Thyroid gland (tissue), 4 donors: ENCODE measurements around the gene GABRA5. TPM values are rescaled to one million over a fixed set of nuclear protein-coding genes. Genes with fewer than 3 reads are reported as not detected.

Source experiments
- DNase-seq, 2 donors: peaks; one replicate each; pipeline ENCODE4 v3.0.0-alpha.2; 2019
- H3K27ac ChIP-seq, 3 donors: fragments of 200-600 bp; sonication (generic); 1 replicate in 2 of 3; 2 replicates in 1 of 3; pipeline ENCODE4 v1.5.1; 2016 to 2019; ENCODE audit warnings: mild to moderate bottlenecking in 1 of 3, moderate library complexity in 1 of 3
- H3K27me3 ChIP-seq: fragments of 200-600 bp; sonication (generic); one replicate; pipeline ENCODE4 v1.5.1; 2019
- H3K36me3 ChIP-seq, 2 donors: fragments of 200-600 bp; sonication (generic); one replicate each; pipeline ENCODE4 v1.5.1; 2016 to 2019
- H3K4me1 ChIP-seq, 2 donors: fragments of 200-600 bp; sonication (generic); one replicate each; pipeline ENCODE4 v1.5.1; 2017 to 2019
- H3K4me3 ChIP-seq, 3 donors: fragments of 200-600 bp; sonication (generic); replicated peaks in 1 of 3; 1 replicate in 2 of 3; 2 replicates in 1 of 3; pipeline ENCODE4 v1.5.1; 2016; ENCODE audit warnings: mild to moderate bottlenecking in 1 of 3
- H3K9me3 ChIP-seq: fragments of 200-600 bp; sonication (generic); one replicate; pipeline ENCODE4 v1.5.1; 2017
- CTCF ChIP-seq, 6 experiments: fragments of 200-600 bp in 3 of 6; fragments of 450-650 bp in 3 of 6; sonication (generic) in 3 of 6; IDR thresholded peaks; one replicate each; pipeline ENCODE4 v1.5.1; 2016 to 2019; ENCODE audit warnings: antibody characterized with exemption in 6 of 6, mild to moderate bottlenecking in 2 of 6, inconsistent platforms in 1 of 6, moderate library complexity in 1 of 6
- POLR2A ChIP-seq, 2 donors: fragments of 450-650 bp; IDR thresholded peaks; one replicate each; pipeline ENCODE4 v1.6.1; 2017; ENCODE audit warnings: antibody characterized with exemption in 2 of 2, mild to moderate bottlenecking in 2 of 2, moderate library complexity in 1 of 2
- WGBS, 2 donors: methylation state at CpG; one replicate each; pipeline ENCODE4 v1.1.5; 2017; 5-methylcytosine and 5-hydroxymethylcytosine counted together
- intact Hi-C: fragments of 100-400 bp; cut with DNase I; formaldehyde crosslinking; loops from one replicate; pipeline ENCODE4 v1.15.1; 2023
- total RNA-seq, 4 donors: library from RNA; depleted of rRNA; stranded (reverse); fragments of >200 nt; gene quantifications; one replicate each; pipeline ENCODE4 v1.2.3, GENCODE V29; 2016

Gene GABRA5
- total RNA-seq, 4 donors from 2014 or later, result 5.7 TPM; not detected in 3

- no peaks in the 10 kb centered on the region for H3K9me3 ChIP-seq
- 87 to 95% methylated on average over 11 to 12 of the region's 13 CpGs for WGBS, 2 donors
- no peaks in the 10 kb centered on the region for H3K27me3 ChIP-seq
- TF ChIP-seq POLR2A (IDR thresholded peaks at IDR 0.05), result no peak
- no peak for TF ChIP-seq CTCF (IDR thresholded peaks at IDR 0.05)
- no peaks in the 10 kb centered on the region for H3K36me3 ChIP-seq
- H3K27ac ChIP-seq, result no peak overlapping the region
- no peak for DNase-seq
- intact Hi-C loops, result no loop called here
- no peaks in the 10 kb centered on the region for H3K4me1 ChIP-seq
- no peak overlapping the region for H3K4me3 ChIP-seq
Observed at GRCh38 chr15:26937134-26937533, 70.3 kb downstream of the GABRA5 start.

- H3K36me3 ChIP-seq, result no peaks in the 10 kb centered on the region
- 47 to 78% methylated on average over 4 to 5 of the region's 5 CpGs for WGBS, 2 donors
Observed at GRCh38 chr15:26939398-26939797, 72.5 kb downstream of the GABRA5 start.

DNA sequence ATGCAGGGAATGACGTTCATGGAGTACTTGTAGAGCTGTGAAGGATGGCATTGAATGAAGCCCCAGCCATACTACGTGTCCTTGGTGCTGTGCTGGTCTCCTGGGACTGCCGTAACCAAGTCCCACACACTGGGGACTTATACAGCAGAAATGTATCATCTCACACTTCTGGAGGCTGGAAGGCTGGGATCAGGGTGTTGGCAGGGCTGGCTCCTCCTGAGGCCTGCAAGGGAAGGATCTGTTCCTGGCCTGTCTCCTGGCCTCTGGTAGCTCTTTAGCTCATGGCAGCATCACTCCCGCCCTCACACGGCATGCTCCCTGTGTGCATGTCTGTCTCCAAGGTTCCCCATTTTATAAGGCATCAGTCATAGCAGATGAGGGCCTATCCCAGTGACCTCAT, 74.6 kb downstream of the GABRA5 start:
- no peaks in the 10 kb centered on the region for H3K27me3 ChIP-seq
- H3K27ac ChIP-seq, result no peak overlapping the region
- no peak for DNase-seq
- 86 to 92% methylated on average over 5 of the region's 5 CpGs for WGBS, 2 donors
- H3K36me3 ChIP-seq, result no peaks in the 10 kb centered on the region
- no peaks in the 10 kb centered on the region for H3K9me3 ChIP-seq
- no peaks in the 10 kb centered on the region for H3K4me1 ChIP-seq
- intact Hi-C loops, result no loop called here
- no peak overlapping the region for H3K4me3 ChIP-seq
- TF ChIP-seq CTCF (IDR thresholded peaks at IDR 0.05) (no peak), POLR2A (IDR thresholded peaks at IDR 0.05) (no peak)

More at GRCh38 chr15:26939398-26939797, 72.5 kb downstream of the GABRA5 start:
- H3K9me3 ChIP-seq, result no peaks in the 10 kb centered on the region
- no peaks in the 10 kb centered on the region for H3K27me3 ChIP-seq
- TF ChIP-seq CTCF (IDR thresholded peaks at IDR 0.05) (no peak), POLR2A (IDR thresholded peaks at IDR 0.05) (no peak)
- no peaks in the 10 kb centered on the region for H3K4me1 ChIP-seq
- intact Hi-C loops, result no loop called here
- no peak for DNase-seq
- no peak overlapping the region for H3K27ac ChIP-seq
- H3K4me3 ChIP-seq, result no peak overlapping the region

- H3K36me3 ChIP-seq, result no peaks in the 10 kb centered on the region
- DNase-seq, result no peak
- H3K27me3 ChIP-seq, result no peaks in the 10 kb centered on the region
- no peak overlapping the region for H3K4me3 ChIP-seq
- H3K4me1 ChIP-seq, result no peaks in the 10 kb centered on the region
- TF ChIP-seq CTCF (IDR thresholded peaks at IDR 0.05) (no peak), POLR2A (IDR thresholded peaks at IDR 0.05) (no peak)
- H3K9me3 ChIP-seq, result no peaks in the 10 kb centered on the region
- no peak overlapping the region for H3K27ac ChIP-seq
- 68 to 72% methylated on average over 8 of the region's 8 CpGs for WGBS, 2 donors
- intact Hi-C loops, result no loop called here
Observed at GRCh38 chr15:26943866-26944265, 77.0 kb downstream of the GABRA5 start.

DNA sequence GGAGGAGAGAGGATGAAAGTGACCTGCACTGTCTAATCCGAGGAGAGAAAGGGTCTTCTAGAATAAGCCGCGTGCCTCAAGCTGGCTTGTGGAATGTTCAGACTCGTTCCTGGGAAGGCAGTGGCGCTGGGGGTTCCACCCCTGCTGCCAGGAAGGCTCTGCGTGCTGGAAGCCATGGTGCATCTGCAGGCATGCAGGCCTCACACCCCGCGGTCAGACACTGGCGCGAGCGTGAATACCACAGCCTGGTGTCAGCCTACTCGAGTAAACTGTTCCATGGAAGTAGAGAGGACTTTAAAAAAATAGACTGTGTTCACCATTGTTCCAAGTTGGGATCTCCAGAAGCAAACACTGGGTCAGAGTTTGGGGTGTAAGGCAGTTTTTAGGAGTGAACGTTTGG, 78.2 kb downstream of the GABRA5 start:
- intact Hi-C loops, result no loop called here
- Histone ChIP-seq H3K27me3 (no peaks in the 10 kb centered on the region), H3K4me3 (no peak overlapping the region), H3K4me1 (no peaks in the 10 kb centered on the region), H3K36me3 (no peaks in the 10 kb centered on the region), H3K9me3 (no peaks in the 10 kb centered on the region), H3K27ac (no peak overlapping the region)
- 82 to 91% methylated on average over 10 to 13 of the region's 13 CpGs for WGBS, 2 donors
- TF ChIP-seq CTCF (IDR thresholded peaks at IDR 0.05) (no peak), POLR2A (IDR thresholded peaks at IDR 0.05) (no peak)
- DNase-seq, result no peak
